Measurements from ENCODE around the gene EXOC3L1.

DNA sequence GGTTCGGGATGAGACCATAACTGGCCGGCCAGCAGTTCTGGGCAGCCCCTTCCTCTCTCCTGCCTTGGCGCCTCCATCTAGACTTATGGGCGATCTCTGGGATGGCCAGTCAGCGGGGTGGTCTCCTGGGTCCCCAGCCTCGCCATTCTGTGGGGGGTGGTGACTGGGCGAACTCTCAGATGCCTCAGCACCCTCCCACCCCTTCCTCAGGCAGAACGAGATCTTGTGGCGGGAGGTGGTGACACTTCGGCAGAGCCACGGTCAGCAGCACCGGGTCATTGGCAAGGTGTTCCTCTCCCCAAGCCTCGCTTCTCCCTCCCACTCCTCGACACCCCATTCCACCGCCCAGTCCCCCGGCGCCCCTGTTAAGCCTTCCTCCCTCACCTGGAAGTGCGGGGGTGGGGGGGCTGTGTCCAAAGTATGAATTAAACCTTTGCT is 23.8 kb downstream of the EXOC3L1 start:
- TF ChIP-seq, protein P1, sequence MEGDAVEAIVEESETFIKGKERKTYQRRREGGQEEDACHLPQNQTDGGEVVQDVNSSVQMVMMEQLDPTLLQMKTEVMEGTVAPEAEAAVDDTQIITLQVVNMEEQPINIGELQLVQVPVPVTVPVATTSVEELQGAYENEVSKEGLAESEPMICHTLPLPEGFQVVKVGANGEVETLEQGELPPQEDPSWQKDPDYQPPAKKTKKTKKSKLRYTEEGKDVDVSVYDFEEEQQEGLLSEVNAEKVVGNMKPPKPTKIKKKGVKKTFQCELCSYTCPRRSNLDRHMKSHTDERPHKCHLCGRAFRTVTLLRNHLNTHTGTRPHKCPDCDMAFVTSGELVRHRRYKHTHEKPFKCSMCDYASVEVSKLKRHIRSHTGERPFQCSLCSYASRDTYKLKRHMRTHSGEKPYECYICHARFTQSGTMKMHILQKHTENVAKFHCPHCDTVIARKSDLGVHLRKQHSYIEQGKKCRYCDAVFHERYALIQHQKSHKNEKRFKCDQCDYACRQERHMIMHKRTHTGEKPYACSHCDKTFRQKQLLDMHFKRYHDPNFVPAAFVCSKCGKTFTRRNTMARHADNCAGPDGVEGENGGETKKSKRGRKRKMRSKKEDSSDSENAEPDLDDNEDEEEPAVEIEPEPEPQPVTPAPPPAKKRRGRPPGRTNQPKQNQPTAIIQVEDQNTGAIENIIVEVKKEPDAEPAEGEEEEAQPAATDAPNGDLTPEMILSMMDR (conservative IDR thresholded peaks at IDR 0.05) = no peak
- no peak for TF ChIP-seq EZH2 (IDR thresholded peaks at IDR 0.05; ENCODE audit: low read depth)

Measured in PC-9 (cell line).